Right renal pelvis (tissue), 4 donors: ENCODE results near the gene REG1A. TPM values are rescaled to one million over a fixed set of nuclear protein-coding genes. Genes with fewer than 3 reads are reported as not detected.

Source experiments
- DNase-seq, 4 donors: peaks; one replicate each; pipeline ENCODE4 v3.0.0-alpha.2; 2013; ENCODE audit warnings: low read depth in 4 of 4, low spot score in 3 of 4, missing footprints in 1 of 4
- polyA plus RNA-seq, 4 donors: library from polyadenylated mRNA; unstranded; fragments of 120-200 nt; gene quantifications; one replicate each; pipeline ENCODE4 v1.2.1, GENCODE V29; 2013; ENCODE audit not compliant: insufficient read length in 4 of 4

REG1A gene
- polyA plus RNA-seq, 4 donors, result not detected

- no peak for DNase-seq
These were observed 4.8 kb downstream of the REG1A start for GRCh38 chr2:79124907-79125720.

GRCh38 chr2:79125721-79125985 lies 5.4 kb downstream of the REG1A start:
- DNase-seq, result no peak

GRCh38 chr2:79128406-79128805 lies 8.1 kb downstream of the REG1A start:
- DNase-seq, result no peak

GRCh38 chr2:79129260-79129659 lies 9.0 kb downstream of the REG1A start:
- no peak for DNase-seq

- no peak for DNase-seq
These were observed 9.5 kb downstream of the REG1A start for GRCh38 chr2:79129804-79130203.

- DNase-seq, result no peak
These were observed 11.4 kb downstream of the REG1A start for GRCh38 chr2:79131687-79132086.

GRCh38 chr2:79138385-79138784 lies 18.1 kb downstream of the REG1A start:
- no peak for DNase-seq

GRCh38 chr2:79139423-79139822 lies 19.1 kb downstream of the REG1A start:
- DNase-seq, result no peak

- no peak for DNase-seq
These were observed 35.7 kb downstream of the REG1A start for GRCh38 chr2:79155826-79156476.

- no peak for DNase-seq
These were observed 38.7 kb downstream of the REG1A start for GRCh38 chr2:79159030-79159429.

- DNase-seq, result no peak
These were observed 39.4 kb downstream of the REG1A start, which contains the start of gene REG3A for GRCh38 chr2:79159653-79160052. REG3A (minus strand) TSS chr2:79159753; CDS start chr2:79159405, 348 bp downstream.

GRCh38 chr2:79162132-79162531 lies 41.8 kb downstream of the REG1A start:
- DNase-seq, result no peak

- DNase-seq, result no peak
These were observed 42.5 kb downstream of the REG1A start for GRCh38 chr2:79162801-79163200.

GRCh38 chr2:79171348-79171958 lies 51.2 kb downstream of the REG1A start:
- no peak for DNase-seq

Other genes starting within 250 kb of the REG1A start
- not detected for gene REG3G, start 94.8 kb upstream of the REG1A start, polyA plus RNA-seq
- gene REG1B, start 32.5 kb upstream of the REG1A start, polyA plus RNA-seq, result not detected
- not detected for gene REG3A, start 39.3 kb downstream of the REG1A start, polyA plus RNA-seq